A204.1 (cell line): ENCODE measurements around the gene SOX2.

Source experiments
- FAIRE-seq: peaks from 2 replicates; lab custom pipeline; 2012; peaks lifted over from hg19 to GRCh38; lab: Jason Lieb, UNC

Gene SOX2

GRCh38 chr3:181711325-181712135, at the start of gene SOX2:
Gene SOX2 (plus strand): TSS chr3:181711925. CDS start chr3:181712361, 436 bp downstream.
- FAIRE-seq, result no peak

DNA sequence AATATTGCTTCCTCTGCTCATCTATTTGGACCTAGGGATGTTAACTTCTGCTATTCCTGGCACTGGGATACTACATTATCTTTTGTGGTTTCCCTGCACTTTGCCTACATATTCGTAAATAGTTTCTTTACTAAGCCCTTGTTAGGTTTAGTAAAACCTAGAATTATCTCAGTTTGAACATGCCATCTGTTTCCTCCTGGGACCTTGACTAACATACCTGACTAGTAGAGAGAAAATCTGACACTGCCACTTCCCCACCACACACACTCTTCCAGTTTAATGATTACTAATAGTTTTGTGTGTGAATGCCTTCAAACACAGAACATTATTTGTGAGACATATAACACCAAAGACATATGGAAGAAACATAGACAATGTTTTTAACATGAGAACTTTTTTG, 28.2 kb upstream of the SOX2 start:
- no peak for FAIRE-seq

DNA sequence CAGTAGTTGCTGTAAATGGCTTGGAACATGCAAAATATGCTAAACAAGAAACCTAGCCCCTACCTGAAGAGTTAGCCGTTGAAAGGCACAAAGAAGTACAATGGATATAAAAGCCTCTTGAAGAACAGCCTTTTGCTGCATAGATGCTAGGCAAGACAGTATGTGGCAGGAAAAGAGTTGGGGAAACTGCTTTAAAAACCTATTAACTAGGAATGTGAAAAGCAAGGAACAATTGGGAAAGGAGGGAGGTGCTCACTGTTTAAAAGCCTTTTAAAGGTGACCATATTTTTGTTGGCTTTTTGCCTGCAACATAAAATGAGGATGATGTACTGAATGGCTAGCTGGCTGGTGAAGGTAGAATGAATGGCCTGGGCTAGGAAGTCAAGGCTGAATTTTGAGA, 24.5 kb upstream of the SOX2 start:
- FAIRE-seq, result no peak

DNA sequence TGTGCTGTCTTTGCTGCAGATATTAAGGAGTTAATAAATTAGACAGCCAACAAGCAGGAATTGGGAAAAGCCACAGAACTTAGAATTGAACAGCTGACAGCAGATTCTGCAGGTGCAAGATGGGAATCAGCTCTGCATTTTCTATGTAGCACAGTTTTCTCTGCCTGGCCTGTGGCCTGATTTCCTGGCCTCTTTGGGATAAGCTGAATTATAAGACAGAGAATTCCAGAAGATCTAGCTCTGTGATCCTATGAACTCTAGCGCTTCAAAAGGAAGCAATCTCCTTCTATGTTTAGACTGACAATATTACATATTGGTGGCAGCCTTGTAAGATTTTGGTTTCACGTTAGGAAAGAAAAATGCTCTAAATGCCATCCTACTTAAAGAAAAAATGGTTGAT, 24.0 kb upstream of the SOX2 start:
- no peak for FAIRE-seq

GRCh38 chr3:181689546-181689945, 22.2 kb upstream of the SOX2 start:
- no peak for FAIRE-seq

DNA sequence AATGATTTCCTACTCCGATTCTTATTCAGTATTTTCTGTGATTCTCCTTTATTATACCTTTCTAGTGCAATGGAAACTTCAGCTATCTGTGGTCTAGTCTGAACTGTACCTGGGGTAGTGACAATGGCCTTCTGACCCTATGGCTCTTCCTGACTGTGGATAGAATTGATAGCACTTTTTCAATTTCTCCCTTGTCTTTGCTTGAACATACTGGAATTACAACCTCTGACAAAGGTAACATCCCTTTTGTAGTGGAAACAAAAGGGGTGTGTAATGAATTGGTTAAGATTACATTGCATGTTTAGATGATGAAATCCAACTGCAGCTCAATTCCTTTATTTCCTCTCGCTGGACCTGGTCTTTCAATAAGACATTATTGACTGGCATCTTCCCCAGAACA, 21.0 kb upstream of the SOX2 start:
- FAIRE-seq, result no peak

GRCh38 chr3:181691901-181692300, 19.8 kb upstream of the SOX2 start:
- no peak for FAIRE-seq

- no peak for FAIRE-seq
Measured at GRCh38 chr3:181692311-181693145, 19.2 kb upstream of the SOX2 start.

GRCh38 chr3:181693280-181693679, 18.4 kb upstream of the SOX2 start:
- no peak for FAIRE-seq

DNA sequence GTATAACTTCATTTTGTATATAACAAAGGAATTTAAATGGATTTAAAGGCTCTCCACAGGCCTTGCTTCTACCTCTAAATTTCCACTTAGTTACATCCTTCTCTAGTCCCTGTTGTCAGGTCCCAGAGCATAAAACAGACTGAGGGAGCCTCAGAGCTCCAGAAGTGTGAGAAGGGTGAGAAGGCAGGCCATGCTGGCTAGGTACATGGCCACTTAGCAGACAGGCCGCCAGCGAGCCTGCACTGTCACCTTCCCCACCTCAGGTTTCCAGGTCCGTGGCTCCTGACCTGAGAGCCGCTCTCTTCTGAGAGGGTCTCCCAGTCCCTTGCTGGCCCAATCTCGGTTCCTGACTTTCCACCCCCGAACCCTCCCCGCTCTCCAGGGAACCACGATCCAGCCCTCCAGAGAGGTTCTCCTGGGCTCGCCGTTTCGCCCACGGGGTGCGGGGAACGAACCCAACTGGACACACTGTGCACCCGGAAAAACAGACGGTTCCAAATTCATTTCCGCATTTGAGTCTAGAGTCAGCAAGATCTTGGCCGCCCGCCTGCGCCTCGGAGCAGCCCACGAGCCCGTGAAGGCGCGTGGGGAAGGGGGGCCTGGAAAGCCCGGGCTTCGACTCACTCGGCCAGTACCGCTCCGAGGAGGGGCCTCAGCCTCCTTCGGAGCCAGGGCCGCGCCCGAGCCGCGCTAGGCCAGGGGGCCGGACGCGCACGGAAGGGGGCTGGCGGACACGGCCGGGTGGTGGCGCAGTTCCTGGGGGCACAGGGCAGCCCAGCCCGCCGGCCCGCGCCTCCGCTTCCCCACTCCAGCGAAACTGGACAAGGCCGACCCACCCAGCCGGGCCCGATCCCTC, 16.7 kb upstream of the SOX2 start:
- no peak for FAIRE-seq

GRCh38 chr3:181695661-181696491, 15.8 kb upstream of the SOX2 start:
- no peak for FAIRE-seq

- FAIRE-seq, result no peak
Measured at GRCh38 chr3:181696626-181697230, 15.0 kb upstream of the SOX2 start.

DNA sequence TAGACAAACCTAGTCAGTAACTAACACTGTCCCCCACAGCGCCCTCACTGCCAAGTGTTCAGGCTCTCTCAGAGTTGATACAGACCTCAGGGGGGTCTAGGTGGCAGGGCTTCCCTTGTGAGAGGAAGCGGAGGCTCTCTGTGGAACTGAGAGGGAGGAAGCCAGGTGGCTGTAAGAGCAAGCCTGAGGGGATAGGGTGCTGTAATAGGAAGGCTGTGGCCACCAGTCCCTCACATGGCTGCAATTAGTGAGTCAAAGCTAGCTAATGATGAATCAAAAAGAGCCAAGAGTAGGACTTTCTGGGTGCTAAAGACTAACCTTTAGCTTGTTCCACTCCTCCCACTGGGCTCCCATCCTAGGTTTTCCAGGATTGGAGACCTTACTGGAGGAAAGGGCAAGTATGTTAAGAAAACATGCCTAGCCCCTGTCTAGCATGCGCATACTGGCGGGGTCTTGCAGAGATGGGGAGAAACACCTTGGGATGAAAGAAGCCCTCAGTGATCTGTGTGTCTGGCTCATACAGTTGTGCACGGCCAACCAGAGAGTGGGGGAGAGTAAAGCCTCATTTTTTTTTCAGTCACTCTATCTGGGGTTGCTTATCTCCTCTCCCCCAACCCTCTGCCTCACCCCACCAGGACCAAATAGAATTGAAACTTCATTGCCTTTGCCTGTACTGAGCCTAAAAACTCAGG, 13.3 kb upstream of the SOX2 start:
- no peak for FAIRE-seq

- no peak for FAIRE-seq
Measured at GRCh38 chr3:181699171-181699903, 12.4 kb upstream of the SOX2 start.

- no peak for FAIRE-seq
Measured at GRCh38 chr3:181700168-181701087, 11.3 kb upstream of the SOX2 start.

- FAIRE-seq, result no peak
Measured at GRCh38 chr3:181701096-181701495, 10.6 kb upstream of the SOX2 start.

DNA sequence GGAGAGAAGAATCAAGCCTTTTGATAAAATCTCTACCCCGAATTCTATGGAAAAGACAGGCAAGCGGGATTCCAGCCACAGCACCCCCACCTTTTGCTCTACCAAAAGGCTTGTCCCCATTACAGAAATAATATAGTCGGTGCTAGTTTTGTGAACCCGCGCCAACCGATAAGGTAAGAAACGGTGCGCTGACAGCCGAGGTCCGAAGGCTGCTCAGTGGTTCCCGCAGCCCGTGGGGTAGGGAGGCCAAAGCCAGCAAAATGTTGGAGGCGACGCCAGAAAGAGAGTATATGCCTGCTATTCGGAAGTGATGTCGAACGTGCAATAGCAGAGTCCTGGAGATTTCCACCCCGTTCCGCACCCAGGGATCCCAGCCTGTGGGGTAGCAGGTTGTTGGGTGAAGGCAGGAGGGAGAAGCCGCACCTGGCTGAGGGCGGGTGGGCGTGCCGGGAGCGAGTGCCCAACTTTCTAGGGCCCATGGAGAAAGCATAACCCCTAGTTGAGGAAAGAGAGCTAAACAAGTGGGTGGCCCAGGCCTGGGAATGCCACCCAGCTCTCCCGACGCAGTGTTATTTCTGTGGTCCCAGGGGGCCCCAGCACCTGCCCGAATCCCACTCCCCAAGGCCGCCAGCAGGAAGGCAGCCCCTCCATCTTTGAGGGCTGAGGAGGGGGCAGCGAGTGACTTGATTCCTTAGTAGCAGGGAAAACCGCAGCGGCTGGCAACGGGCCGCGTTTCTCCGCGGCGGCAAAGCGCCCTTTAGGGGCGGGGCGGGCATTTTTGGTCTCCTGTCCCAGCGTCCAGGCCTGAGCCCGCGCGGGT, 7.9 kb upstream of the SOX2 start:
- FAIRE-seq, result no peak
